B cell (primary cell): ENCODE measurements around the gene MED17.

Experiments used
- CTCF ChIP-seq: fragments of 200-600 bp; IDR thresholded peaks from one replicate; pipeline ENCODE4 v1.8.0; 2022; ENCODE audit warnings: antibody characterized with exemption, mild to moderate bottlenecking
- EZH2 ChIP-seq: IDR thresholded peaks from 2 replicates; pipeline ENCODE4 v1.6.1; 2012; ENCODE audit warnings: borderline replicate concordance, low read depth, mild to moderate bottlenecking, moderate library complexity, low read length; ENCODE audit not compliant: insufficient read depth, poor library complexity, severe bottlenecking

- no peak for TF ChIP-seq EZH2
- no peak for TF ChIP-seq CTCF
Observed at GRCh38 chr11:93813974-93814373, 29.9 kb downstream of the MED17 start.
